BLaER1 (cell line): ENCODE data around the gene HOXA13.

Source experiments
- H3K27ac ChIP-seq: shearing (Covaris generic); formaldehyde crosslinking; 2 replicates; pipeline ENCODE4 v1.8.1; 2022
- H3K27me3 ChIP-seq: shearing (Covaris generic); formaldehyde crosslinking; 2 replicates; pipeline ENCODE4 v1.8.1; 2022
- H3K36me3 ChIP-seq: shearing (Covaris generic); formaldehyde crosslinking; 2 replicates; pipeline ENCODE4 v1.8.1; 2022
- H3K4me1 ChIP-seq: shearing (Covaris generic); formaldehyde crosslinking; 2 replicates; pipeline ENCODE4 v1.8.1; 2022
- H3K4me2 ChIP-seq: shearing (Covaris generic); formaldehyde crosslinking; 2 replicates; pipeline ENCODE4 v1.8.1; 2022
- H3K4me3 ChIP-seq: shearing (Covaris generic); formaldehyde crosslinking; 2 replicates; pipeline ENCODE4 v1.8.1; 2022
- H3K9ac ChIP-seq: shearing (Covaris generic); formaldehyde crosslinking; 2 replicates; pipeline ENCODE4 v1.8.1; 2022
- H3K9me3 ChIP-seq: shearing (Covaris generic); formaldehyde crosslinking; 2 replicates; pipeline ENCODE4 v1.8.1; 2022
- H4K20me1 ChIP-seq: shearing (Covaris generic); formaldehyde crosslinking; 2 replicates; pipeline ENCODE4 v1.8.1; 2022
- Cebpa-rat ChIP-seq: shearing (Covaris generic); IDR thresholded peaks from 2 replicates; pipeline ENCODE4 v1.8.1; 2022

HOXA13 gene

GRCh38 chr7:27192546-27193334 lies 7.2 kb downstream of the HOXA13 start:
- H3K4me3 ChIP-seq: no peak overlapping the region
- H3K4me1 ChIP-seq: no peaks in the 10 kb centered on the region
- peaks cover 100% of the 10 kb centered on the region for H3K27me3 ChIP-seq
- peaks cover 97% of the 10 kb centered on the region for H4K20me1 ChIP-seq
- H3K9ac ChIP-seq: no peak overlapping the region
- no peaks in the 10 kb centered on the region for H3K36me3 ChIP-seq
- H3K27ac ChIP-seq: no peak overlapping the region
- no peak for TF ChIP-seq Cebpa-rat
- no peak overlapping the region for H3K4me2 ChIP-seq
- no peaks in the 10 kb centered on the region; the same call in 1 of the 2 replicates for H3K9me3 ChIP-seq

- TF ChIP-seq Cebpa-rat: no peak
- peaks cover 100% of the 10 kb centered on the region for H3K27me3 ChIP-seq
- no peaks in the 10 kb centered on the region for H3K36me3 ChIP-seq
- no peaks in the 10 kb centered on the region for H3K4me1 ChIP-seq
- no peak overlapping the region for H3K4me2 ChIP-seq
- H3K4me3 ChIP-seq: no peak overlapping the region
- no peak overlapping the region for H3K9ac ChIP-seq
- H3K27ac ChIP-seq: no peak overlapping the region
- H4K20me1 ChIP-seq: peaks cover 97% of the 10 kb centered on the region
- H3K9me3 ChIP-seq: no peaks in the 10 kb centered on the region; the same call in 1 of the 2 replicates
Observed at GRCh38 chr7:27191833-27192545, 7.9 kb downstream of the HOXA13 start.

DNA sequence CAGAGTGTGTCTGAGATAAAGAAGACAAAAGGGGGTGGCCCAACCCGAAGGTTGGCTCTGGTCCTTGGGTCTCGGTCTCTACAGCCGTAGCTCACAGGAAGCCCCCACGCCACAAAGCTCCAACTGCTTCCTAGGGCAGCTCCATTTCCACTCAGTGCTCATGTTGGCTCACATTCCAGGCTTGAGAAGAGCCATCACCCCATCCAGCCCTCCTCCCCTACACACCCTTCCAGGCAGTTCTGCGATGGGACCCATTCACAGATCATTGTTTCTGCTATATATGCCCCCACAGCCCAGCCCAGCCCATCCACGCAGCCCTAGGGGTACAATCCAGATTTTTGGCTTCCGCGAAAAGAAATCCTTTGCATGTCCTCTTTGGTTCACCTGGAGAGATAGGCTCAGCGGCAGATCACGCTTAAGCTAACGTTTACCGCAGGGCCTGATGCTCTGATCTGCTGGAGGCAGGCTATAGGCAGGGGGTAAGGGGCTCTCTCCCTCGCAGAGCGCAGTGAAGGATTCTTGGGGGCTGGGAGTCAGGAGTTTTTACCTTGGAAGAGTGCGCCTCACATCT lies 8.6 kb downstream of the HOXA13 start:
- Histone ChIP-seq H3K27me3 (peaks cover 100% of the 10 kb centered on the region), H3K9me3 (no peaks in the 10 kb centered on the region; the same call in 1 of the 2 replicates), H3K27ac (no peak overlapping the region), H3K4me2 (no peak overlapping the region), H4K20me1 (peaks cover 97% of the 10 kb centered on the region), H3K4me3 (no peak overlapping the region), H3K9ac (no peak overlapping the region), H3K4me1 (no peaks in the 10 kb centered on the region), H3K36me3 (no peaks in the 10 kb centered on the region)
- no peak for TF ChIP-seq Cebpa-rat

- H4K20me1 ChIP-seq: peaks cover 100% of the 10 kb centered on the region
- H3K4me1 ChIP-seq: no peaks in the 10 kb centered on the region
- H3K9me3 ChIP-seq: no peaks in the 10 kb centered on the region; the same call in 1 of the 2 replicates
- TF ChIP-seq Cebpa-rat: no peak
- no peak overlapping the region for H3K9ac ChIP-seq
- H3K36me3 ChIP-seq: no peaks in the 10 kb centered on the region
- H3K27me3 ChIP-seq: peaks cover 100% of the 10 kb centered on the region
- no peak overlapping the region for H3K4me3 ChIP-seq
- H3K27ac ChIP-seq: no peak overlapping the region
- H3K4me2 ChIP-seq: no peak overlapping the region
Observed at GRCh38 chr7:27189997-27190748, 9.7 kb downstream of the HOXA13 start.

DNA sequence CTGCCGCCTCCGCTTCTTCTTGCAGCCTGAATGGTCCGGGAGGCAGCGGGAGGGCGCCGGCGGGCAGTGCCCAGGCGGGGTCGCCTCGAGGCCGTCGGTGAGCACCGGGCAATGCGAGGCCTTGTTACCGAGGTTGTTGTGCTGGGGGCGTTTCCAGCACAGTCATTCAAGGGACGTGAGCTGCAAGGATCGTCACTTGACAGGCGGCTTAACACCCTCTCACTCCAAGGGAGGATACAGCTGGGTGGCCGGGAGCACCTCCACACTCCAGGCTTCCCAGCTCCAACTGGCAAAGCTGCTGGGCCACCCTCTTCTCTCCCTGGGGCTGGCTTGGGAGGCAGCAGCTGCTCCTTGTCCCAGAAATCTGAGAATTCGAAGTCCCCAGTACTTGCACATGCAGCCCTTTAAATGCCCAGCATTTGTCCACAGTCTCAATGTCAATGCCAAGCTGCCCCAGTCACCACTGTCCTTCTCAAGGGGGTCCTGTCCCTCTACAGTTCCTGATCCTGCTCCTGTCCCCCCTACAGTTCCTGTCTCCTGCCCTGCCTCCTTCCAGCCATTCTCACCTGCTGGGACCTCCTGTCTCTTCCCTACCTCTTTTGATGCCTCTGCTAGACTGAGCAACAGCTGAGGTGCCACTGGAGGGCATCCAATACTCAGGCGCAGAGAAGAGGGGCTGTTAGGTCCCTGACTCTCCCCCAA lies 10.4 kb downstream of the HOXA13 start:
- no peak overlapping the region for H3K4me3 ChIP-seq
- H3K27ac ChIP-seq: no peak overlapping the region
- no peaks in the 10 kb centered on the region for H3K4me1 ChIP-seq
- H3K9me3 ChIP-seq: no peaks in the 10 kb centered on the region; the same call in 1 of the 2 replicates
- peaks cover 100% of the 10 kb centered on the region for H4K20me1 ChIP-seq
- no peak overlapping the region for H3K9ac ChIP-seq
- no peak for TF ChIP-seq Cebpa-rat
- H3K27me3 ChIP-seq: peaks cover 100% of the 10 kb centered on the region
- no peak overlapping the region for H3K4me2 ChIP-seq
- no peaks in the 10 kb centered on the region for H3K36me3 ChIP-seq

GRCh38 chr7:27188386-27189294 lies 11.3 kb downstream of the HOXA13 start:
- Histone ChIP-seq H3K27ac (no peak overlapping the region), H3K4me1 (no peaks in the 10 kb centered on the region), H4K20me1 (peaks cover 100% of the 10 kb centered on the region), H3K9me3 (no peaks in the 10 kb centered on the region; the same call in 1 of the 2 replicates), H3K9ac (no peak overlapping the region), H3K36me3 (no peaks in the 10 kb centered on the region), H3K4me2 (no peak overlapping the region), H3K27me3 (peaks cover 100% of the 10 kb centered on the region), H3K4me3 (no peak overlapping the region)
- TF ChIP-seq Cebpa-rat: no peak

GRCh38 chr7:27187475-27188385 lies 12.2 kb downstream of the HOXA13 start:
- H3K9ac ChIP-seq: no peak overlapping the region
- TF ChIP-seq Cebpa-rat: no peak
- H3K4me1 ChIP-seq: no peaks in the 10 kb centered on the region
- H3K4me2 ChIP-seq: no peak overlapping the region
- H4K20me1 ChIP-seq: peaks cover 100% of the 10 kb centered on the region
- H3K27me3 ChIP-seq: peaks cover 100% of the 10 kb centered on the region
- no peak overlapping the region for H3K27ac ChIP-seq
- no peak overlapping the region for H3K4me3 ChIP-seq
- no peaks in the 10 kb centered on the region for H3K36me3 ChIP-seq
- no peaks in the 10 kb centered on the region; the same call in 1 of the 2 replicates for H3K9me3 ChIP-seq
